HG03571 (cell line): ENCODE data around the gene ERF.

Source experiments
- ATAC-seq: cut with Tn5 transposase; IDR thresholded peaks from one replicate; pipeline ENCODE4 v1.9.1; 2021; ENCODE audit not compliant: unreplicated experiment

Gene ERF

GRCh38 chr19:42287017-42287826 is 32.3 kb upstream of the ERF start:
- ATAC-seq, result no peak

GRCh38 chr19:42286349-42287016 is 31.6 kb upstream of the ERF start:
- ATAC-seq, result no peak

GRCh38 chr19:42285988-42286348 is 31.0 kb upstream of the ERF start:
- ATAC-seq, result no peak

- no peak for ATAC-seq
These were observed 30.6 kb upstream of the ERF start for GRCh38 chr19:42285541-42285941.

GRCh38 chr19:42284591-42285341 is 29.8 kb upstream of the ERF start:
- no peak for ATAC-seq

GRCh38 chr19:42284066-42284501 is 29.2 kb upstream of the ERF start:
- peak; percentile 31 for ATAC-seq

- peak; percentile 42 for ATAC-seq
These were observed 28.5 kb upstream of the ERF start for GRCh38 chr19:42283188-42284065.

GRCh38 chr19:42282819-42283187 is 27.9 kb upstream of the ERF start:
- no peak for ATAC-seq

- ATAC-seq, result no peak
These were observed 27.2 kb upstream of the ERF start for GRCh38 chr19:42281827-42282762.

GRCh38 chr19:42281146-42281826 is 26.4 kb upstream of the ERF start:
- no peak for ATAC-seq

GRCh38 chr19:42280815-42281145 is 25.9 kb upstream of the ERF start:
- ATAC-seq, result no peak

- ATAC-seq, result no peak
These were observed 25.2 kb upstream of the ERF start for GRCh38 chr19:42279902-42280814.

- no peak for ATAC-seq
These were observed 24.4 kb upstream of the ERF start for GRCh38 chr19:42279155-42279901.

- ATAC-seq, result no peak
These were observed 23.7 kb upstream of the ERF start for GRCh38 chr19:42278452-42279154.

- ATAC-seq, result no peak
These were observed 23.0 kb upstream of the ERF start for GRCh38 chr19:42277821-42278451.

GRCh38 chr19:42276821-42277220 is 21.9 kb upstream of the ERF start:
- ATAC-seq, result no peak

- ATAC-seq, result no peak
These were observed 21.4 kb upstream of the ERF start for GRCh38 chr19:42276284-42276683.
